Cortex of kidney (tissue), 1 donor: Measurements from ENCODE around the gene LEMD1.
"Not testable (repeated sequence)": the region's sequence is repeated elsewhere in the genome, so short reads cannot be mapped to it uniquely, and the experiment has no call there.

Experiments
- DNase-seq: peaks from one replicate; lab custom pipeline; 2025; lab: John Stamatoyannopoulos, UW

LEMD1 gene

DNA sequence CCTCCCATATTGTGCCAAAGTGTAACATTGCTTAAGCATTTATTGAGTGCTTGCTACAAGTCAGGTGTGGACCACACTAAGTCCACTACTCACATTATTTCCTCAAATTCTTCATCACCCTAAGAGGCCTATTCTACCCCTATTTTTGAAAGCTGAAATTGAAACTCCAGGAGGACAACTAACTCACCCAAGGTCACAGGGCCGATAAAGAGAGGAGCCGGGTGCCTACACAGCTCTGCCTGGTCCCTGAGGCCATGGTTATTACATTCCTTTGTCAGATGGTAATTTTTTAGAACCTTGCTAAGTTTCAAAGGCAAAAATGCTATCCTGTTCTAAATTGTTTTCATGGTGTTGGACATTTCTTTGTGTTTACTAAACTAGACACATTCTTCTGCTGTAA, 41.0 kb downstream of the LEMD1 start:
- DNase-seq: no peak

DNA sequence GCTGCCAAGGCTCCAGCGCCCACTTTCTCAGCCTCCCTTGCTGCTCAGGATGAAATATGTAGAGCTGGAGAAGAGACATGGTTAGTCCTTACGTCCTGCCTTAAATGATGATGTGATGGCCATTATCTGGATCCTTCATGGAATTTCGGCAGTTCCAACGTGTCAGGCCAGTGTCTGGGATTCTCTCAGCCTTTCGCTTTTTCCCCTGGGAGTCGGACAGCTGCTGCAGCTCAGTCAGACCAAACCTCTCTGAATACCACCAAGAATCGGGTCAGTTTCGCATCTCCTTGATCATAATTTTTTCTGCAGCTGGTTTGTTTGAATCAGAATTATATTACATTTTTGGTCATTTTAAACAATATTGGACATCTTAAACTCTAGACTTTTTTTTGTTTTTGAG, 42.8 kb downstream of the LEMD1 start:
- DNase-seq: no peak

DNA sequence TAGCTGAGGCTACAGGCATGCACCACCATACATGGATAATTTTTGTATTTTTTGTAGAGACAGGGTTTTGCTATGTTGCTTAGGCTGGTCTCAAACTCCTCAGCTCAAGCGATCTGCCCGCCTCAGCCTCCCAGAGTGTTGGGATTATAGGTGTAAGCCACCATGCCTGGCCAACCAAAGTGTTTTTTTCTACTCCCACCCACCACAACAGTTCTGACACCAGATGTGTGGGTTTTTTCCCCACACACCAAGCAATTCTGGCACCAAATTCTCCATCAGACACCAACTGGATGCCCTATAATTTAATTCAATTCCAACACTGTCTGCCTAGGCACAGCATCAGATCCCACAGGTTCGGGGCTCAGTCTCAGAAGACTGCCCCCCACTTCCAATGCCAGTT, 44.5 kb downstream of the LEMD1 start:
- no peak for DNase-seq

DNA sequence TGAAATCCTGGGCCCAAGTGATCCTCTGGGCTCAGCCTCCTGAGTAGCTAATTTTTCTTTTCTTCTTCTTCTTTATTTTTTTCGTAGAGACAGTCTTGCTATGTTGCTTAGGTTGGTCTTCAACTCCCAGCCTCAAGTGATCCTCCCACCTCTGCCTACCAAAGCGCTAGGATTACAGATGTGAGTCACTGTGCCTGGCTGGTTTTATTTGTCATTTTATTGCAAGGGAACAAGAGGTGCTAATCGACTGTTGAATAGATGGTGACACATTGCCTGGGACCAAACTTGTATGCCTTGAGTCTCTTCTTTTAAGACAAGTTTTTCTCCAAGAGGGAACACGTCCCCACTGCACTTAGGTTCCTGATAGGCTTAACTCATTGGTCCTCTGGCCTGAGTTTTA, 45.1 kb downstream of the LEMD1 start:
- no peak for DNase-seq

DNA sequence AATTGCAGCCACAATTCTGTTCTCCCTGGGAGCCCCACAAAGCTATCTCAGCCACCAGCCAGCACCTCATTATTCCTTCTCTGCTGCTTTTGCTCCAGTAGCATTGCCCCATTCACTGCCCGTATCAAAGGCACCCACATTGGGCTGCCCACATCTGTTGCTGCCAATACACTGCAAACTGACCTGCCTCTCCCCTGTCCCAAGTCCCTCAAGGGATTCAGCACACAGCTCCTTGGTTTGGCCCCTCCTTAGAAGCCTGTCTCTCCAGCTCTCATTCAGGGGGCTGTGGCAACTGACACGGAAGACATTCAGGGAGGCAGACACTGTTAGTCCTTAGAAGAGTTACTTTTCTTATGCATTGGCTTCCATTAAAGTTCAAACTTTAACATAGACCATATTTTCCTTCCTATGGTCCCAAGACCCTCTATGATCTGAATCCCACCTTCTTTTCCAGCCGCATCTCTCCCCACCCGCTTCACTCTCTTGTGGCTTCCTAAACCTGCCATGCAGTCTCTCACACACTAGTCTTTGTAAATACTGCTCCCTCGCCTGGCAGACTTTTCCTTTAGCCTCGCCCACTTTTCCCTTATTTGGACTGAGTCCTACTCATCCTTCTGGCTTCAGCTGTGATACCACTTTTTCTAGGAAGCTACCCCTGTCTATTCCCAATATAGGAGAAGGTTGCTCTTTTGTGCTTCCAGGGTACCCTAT, 45.9 kb downstream of the LEMD1 start:
- DNase-seq: no peak

DNA sequence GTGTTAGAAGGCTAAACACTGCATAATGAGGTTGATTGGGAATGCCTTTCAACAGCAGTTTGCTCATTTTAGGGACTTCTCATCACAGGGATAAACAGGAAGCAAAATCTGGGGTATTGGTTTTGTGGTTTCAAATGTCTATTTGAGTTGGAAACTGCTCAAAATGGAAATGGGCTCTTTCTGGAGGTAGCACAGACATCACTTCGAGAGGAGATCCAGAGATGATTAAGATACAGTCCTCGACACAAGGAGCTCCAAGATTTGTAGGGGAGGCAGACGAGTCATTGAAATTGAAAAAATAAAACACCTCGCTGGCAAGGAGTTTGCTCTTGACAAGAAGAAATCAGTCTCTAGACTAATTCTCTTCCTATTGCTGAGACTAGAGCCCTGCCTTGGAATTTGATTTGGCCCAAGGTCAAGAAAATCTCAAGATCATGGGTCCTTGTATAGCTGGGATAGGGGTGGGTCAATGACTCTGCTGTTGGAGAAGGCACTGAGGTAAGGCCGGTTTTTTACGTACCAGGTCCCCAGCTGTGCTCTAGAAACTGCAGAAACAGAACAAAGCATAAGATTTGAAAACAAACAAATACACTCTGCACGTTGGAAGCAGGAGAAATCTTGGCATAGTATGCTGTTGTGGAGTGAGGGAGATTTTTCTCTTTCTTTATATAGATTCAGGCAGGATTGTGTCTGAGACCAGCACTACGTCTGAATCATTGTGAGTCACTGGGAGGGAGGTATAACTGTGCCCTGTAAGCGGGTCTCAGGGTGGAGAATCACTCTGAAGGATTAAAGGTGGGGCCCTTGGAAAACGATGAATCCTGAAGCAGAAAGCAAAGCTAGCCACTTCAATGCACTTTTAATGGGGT, 47.4 kb downstream of the LEMD1 start:
- no peak for DNase-seq

DNA sequence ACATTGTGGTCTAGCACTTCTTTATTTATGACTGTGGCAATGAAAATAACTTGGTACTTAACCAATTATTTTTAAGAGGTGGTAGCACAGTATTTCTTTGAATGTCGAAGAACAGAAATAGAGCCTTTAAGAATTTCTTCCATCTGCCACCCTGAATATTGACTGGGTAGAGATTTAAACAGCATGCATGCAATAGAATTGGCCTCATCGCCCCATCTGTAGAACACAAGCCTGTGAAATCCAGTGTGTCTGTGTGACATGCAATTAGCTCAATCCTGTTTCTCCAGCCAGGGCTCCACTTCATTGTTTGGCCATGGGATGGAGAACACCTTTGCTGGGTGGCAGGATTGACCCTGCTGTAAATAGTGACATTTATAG, 48.1 kb downstream of the LEMD1 start:
- no peak for DNase-seq

DNA sequence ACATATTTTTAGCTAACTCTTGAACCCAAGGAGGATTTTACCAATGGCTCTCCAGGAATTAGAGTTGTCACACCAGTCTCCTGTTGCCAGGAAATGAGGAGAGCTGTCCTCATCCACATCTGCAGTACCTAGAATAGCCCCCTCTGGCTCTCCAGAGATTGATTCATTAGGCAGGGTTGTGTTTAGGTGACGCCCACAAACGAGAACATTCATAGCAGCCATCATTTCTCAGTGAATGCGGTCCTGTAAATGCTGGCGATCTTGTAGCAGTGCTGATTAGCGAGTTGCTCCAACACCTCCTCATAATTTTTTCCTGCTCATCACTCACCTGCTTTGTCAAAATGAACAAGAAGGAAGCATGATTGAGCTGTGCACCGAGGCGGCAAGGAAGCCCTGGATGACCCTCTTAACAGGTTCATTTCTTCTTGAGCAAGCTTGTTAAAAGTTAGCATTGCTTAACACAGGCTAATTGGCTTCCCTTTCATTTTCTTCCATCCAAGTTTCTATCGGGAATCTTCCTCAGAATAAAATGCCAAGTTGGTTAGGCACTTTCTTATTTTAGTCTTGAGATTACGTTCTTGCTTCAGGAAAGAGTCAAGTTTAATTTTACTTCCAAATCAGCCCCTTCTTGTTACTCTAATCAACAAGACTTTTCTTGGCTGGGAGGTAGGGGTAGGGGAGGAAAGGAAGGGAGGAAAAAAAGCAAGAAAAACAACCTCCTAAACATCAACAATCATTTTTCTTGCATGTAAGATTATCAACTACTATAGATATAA, 48.6 kb downstream of the LEMD1 start:
- no peak for DNase-seq

DNA sequence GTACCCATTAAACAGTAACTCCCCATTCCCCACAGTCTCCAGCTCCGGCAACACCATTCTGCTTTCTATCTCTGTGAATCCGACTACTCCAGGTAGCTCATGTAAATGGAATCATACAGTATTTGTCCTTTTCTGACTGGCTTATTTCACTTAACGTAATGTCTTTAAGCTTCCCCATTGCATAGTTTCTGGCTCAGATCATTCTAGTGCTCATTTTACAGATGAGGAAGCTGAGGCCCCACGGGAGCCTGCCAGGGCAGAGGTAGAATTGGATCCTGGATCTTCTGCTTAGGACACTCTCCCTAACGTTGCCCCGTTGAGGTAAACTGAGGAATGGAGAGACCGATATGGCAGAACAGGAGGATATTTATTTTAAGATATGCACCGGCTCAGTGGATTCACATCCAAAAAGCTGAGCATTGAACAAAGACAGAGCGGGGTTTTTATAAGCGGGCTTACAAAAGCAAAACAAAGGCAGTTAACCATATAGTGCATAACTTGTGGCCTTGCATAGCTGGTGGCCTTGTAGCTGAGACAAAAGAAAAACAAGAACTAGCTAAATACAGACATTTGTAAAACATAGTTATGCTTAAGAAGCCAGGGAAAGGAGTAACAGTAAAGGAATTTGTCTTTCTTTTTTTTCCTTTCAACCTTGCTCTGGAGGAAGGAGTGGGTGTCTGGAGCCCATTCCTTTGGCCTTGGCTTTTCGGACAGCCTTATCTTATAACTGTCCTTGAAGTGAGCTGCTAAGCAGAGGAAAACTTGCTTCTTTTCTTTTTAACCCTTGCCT, 49.8 kb downstream of the LEMD1 start:
- no peak for DNase-seq

DNA sequence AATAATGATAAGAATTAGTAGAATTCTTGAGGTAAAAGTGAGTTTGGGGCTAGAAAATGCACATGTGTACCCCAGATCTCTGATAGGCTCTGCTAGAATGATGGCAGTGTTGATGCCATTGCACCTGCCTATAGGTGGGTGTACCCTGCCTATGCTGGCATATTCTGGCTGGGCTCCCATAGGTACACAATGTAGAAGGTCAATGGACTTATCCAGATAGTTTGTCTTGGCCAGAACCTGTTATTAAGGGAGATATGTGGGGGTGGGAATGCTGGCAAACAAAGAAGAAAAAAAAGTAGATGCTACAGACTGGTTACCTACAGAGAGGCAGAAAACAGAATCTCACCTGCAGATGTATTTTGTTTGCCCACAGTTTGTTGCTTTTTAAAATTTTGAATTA, 51.1 kb downstream of the LEMD1 start:
- no peak for DNase-seq

DNA sequence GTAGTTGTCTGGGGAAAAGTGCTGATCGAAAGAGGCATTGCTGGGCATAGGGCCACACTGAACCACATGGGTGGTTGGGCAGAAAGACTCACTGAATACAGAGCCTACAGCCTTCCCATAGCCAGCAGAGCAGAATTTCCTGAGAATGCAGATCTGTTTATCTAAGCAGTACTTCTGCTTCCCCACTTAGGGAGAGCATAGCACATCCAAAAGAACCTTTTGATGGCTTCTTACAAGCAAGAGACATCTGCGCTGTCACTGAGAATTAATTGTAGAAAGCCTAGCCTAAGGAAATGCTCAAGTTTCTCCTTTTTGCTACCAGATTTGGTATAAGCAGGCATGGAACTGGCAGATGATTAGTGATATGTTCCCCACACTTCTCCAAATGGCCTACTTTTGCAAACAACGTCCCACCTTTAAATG, 52.1 kb downstream of the LEMD1 start:
- DNase-seq: no peak

DNA sequence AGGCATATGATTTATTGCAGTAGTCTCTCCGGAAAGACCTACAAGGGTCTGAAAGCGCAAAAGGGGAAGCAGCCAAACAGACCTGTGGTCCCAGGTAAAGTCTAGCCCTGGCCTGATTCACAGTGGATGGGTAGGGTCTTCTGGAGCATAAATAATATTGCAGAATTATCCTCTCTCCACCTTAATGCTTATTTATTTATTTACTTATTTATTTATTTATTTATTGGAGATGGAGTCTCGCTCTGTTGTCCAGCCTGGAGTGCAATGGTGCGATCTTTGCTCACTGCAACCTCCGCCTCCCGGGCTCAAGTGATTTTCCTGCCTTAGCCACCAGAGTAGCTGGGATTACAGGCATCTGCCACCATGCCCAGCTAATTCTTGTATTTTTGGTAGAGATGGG, 53.4 kb downstream of the LEMD1 start:
- no peak for DNase-seq

DNA sequence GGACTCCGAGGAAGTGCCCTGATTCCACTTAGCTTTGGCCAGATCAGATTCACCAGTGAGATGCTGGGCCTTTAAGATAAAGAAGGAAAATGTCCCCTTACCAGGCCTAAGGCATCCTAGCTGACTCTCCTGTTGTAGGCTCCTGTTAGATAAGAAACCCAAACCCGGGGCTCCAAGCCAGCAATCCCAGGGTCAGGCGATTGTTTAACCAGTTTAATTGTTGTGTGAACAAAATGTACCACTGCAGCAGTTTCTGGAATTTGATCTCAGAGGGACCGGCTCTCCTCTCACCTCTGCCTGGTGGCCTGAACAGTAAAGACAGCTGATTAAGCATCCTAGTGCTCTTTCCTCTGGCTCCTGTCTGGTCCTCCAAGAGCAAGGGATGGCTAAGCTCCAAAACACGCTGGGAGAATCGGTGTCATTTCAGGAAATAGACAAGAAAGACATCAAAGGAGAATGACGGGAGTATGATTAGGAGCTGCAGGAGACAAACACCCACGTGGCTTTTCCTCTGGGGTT, 55.9 kb downstream of the LEMD1 start:
- DNase-seq: no peak

DNA sequence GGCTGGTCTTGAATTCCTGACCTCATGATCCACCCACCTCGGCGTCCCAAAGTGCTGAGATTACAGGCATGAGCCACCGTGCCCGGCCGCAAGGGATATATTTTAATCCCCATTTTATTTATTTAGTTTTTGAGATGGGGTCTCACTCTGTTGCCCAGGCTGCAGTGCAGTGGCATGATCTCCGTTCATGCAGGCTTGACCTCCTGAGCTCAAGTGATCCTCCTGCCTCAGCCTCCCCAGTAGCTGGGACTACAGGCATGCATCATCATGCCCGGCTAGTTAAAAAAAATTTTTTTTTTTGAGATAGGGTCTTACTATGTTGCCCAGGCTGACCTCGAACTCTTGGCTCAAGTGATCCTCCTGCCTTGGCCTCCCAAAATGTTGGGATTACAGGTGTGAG, 56.8 kb downstream of the LEMD1 start:
- not testable (repeated sequence) for DNase-seq

DNA sequence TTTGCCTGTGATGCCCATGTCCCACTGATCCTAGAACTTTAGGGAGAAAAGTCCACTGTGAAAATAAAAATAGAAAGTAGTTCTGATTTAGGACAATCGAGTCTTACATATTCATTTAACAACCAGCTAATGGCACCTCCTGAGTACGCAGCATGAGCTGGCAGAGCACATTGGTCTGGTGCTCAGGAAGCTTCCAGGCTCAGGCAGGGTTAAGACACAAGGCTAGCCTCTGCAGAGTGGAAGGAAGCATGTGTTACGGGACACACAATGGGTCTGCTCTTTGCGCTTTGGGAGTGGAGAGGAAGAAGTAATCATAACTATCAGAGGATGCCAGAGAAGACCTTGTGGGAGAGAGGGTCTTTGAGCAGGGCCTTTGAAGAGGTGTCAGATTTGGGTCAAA, 61.0 kb downstream of the LEMD1 start:
- DNase-seq: no peak

DNA sequence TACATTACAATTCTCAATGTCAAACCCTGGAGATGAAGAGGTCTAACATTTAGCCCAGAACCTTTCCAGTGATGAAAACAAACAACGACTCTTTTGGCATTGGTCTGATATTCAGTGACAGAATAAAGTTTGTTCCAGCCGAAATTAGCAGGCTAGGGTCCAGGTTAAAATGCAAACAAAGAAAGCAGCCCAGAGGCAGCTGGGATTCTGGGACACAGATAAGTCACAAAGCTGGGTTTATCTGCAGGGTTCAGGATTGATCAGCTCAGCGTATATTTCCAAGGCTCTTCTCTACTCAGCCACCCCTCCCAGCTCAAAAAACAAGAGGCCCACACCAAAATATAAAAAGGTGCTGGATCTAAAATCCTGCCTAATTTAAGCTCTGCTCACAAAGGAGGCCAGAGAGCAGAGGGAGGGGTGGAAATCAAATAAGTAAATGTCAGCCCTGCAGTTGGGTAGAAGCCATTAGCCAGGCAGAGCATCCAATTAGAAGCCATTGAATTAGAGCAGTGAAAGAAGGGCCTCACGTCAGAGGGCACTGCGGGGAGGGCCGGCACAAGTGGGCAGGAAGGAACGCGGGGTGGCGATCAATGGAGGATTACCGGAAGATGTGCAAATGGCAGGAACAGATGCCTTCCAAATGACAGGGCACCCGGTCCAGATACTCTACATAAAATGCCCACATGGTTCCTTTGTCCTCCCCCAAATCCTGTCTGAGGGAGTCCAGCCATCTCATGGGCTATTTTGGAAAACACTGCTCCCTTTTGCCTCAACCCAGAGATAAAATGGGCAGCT, 61.9 kb downstream of the LEMD1 start:
- no peak for DNase-seq

DNA sequence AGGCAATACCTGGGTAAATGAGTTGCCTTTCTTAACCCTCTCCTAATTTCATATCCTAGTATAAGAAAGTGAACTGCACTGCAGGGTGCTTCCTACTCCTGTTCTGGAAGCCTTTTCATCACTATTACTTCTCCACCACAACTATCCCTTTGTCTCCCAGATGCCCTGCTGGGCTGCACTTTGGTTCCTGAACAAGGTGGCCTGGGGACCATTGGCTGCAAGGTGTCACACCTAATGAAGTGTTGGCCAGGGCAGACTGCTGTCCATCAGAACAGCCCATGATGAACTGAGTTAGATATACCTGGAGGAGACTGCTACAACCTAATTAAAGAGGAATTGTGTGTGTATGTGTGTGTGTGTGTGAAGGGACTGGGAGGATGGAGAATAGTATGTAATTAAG, 63.3 kb downstream of the LEMD1 start:
- DNase-seq: no peak

DNA sequence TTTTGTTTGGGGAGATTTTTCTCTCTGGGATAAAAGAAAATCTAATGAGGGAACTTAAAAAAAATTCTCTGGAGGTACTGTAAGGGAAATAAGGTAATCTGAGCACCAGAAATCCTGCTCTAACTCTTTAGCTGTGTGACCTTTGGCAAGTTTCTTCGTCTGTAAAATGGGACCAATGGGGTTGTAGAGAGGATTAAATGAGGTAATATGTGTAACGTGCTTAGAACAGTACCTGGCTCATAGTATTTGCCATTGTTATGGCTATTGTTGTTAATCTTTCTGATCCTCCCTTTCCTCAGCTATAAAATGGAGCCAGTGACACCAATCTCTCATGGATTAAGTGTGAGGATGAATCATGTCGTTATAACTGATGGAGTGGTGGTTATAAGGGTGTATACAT, 64.3 kb downstream of the LEMD1 start:
- no peak for DNase-seq

DNA sequence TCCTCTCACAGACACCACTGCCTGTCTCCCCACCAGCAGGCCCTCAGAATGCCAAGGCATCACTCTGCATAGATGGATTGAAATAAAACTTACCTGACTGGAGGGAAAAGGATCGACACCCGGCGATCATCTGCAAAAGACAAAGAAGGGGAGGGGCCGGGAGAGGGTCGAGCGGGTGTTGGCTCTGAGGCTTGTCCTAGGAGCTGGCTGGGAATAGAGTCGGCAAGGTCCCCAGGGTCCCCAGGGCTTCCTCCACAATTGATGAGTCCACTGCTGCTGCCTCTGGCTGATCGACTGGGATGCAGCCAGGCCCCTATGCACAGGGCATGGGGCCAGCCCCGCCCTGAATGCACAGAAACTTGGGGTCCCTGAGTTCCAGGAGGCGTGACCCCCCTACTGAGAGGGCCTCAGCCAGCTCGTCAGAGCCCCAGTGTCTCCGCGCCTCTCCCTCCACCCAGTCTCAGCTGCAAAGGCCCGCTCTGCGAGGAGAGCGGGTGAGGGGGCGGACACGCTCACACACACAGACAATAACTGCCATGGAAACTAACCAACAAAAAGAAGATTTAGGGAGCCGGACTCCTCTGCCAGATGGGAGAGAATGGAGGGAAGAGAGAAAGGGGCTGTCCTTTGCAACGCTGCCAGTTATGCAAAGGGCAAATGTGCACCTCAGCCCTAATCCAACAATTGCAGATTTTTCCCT, 65.3 kb downstream of the LEMD1 start, which contains the start of gene KLHDC8A:
TSS of gene KLHDC8A (minus strand) at position 483 of the 700 bp plus-strand sequence. CDS start 13,318 bp downstream, outside the sequence.
- DNase-seq: no peak

DNA sequence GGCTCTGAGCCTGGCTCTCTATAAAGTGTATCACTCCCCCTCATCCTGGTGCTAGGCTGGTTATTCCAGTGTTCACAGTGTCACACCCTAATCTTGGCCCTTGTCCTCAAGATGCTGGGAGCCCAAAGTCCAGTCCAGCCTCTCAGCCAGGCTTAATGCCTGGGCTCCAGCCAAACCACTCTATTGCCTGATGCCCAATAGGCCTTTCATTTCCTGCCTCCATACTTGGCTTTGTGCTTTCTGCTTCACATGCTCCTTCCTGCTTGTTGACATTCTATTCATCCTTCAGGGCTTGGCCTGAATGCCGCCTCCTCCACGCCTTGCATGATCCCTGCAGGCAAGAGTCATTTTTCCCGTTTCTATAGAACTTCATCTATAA, 66.8 kb downstream of the LEMD1 start:
- DNase-seq: no peak
